Measurements from ENCODE around the gene IFITM5. TPM values are rescaled to one million over a fixed set of nuclear protein-coding genes. Genes with fewer than 3 reads are reported as not detected.
"Not testable (repeated sequence)": the region's sequence is repeated elsewhere in the genome, so short reads cannot be mapped to it uniquely, and the experiment has no call there.

Gene IFITM5
- total RNA-seq, 1 donor from 2014 or later: not detected

DNA sequence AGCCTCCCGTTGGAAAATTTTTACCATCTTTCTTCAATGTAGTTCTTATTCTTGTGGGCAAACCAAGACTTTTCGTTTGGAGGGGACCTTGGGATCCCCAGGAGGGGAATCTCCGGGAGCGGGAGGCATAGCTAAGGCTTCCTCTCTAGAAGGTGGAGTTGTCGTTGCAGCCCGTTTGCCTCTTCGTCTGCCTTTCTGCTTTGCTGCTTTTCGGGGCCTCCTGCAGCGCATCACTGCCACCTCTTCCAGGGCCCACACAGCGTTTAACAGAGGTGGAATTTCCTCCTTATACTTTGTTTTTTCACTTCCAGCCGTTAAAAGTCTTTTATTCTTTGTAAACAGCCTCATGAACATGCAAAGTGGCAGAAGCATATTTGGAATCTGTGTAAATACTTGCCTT lies 24.8 kb upstream of the IFITM5 start:
- Mint-ChIP-seq H3K36me3 (ENCODE audit: unreplicated experiment) (no peaks in the 10 kb centered on the region), H3K4me1 (ENCODE audit: low read depth, unreplicated experiment) (peaks cover 11% of the 10 kb centered on the region), H3K4me3 (ENCODE audit: unreplicated experiment) (no peak overlapping the region), H3K9me3 (ENCODE audit: unreplicated experiment) (no peaks in the 10 kb centered on the region), H3K27me3 (ENCODE audit: unreplicated experiment) (peaks cover 9% of the 10 kb centered on the region), H3K27ac (ENCODE audit: unreplicated experiment) (no peak overlapping the region)
- TF ChIP-seq, protein P1, sequence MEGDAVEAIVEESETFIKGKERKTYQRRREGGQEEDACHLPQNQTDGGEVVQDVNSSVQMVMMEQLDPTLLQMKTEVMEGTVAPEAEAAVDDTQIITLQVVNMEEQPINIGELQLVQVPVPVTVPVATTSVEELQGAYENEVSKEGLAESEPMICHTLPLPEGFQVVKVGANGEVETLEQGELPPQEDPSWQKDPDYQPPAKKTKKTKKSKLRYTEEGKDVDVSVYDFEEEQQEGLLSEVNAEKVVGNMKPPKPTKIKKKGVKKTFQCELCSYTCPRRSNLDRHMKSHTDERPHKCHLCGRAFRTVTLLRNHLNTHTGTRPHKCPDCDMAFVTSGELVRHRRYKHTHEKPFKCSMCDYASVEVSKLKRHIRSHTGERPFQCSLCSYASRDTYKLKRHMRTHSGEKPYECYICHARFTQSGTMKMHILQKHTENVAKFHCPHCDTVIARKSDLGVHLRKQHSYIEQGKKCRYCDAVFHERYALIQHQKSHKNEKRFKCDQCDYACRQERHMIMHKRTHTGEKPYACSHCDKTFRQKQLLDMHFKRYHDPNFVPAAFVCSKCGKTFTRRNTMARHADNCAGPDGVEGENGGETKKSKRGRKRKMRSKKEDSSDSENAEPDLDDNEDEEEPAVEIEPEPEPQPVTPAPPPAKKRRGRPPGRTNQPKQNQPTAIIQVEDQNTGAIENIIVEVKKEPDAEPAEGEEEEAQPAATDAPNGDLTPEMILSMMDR (IDR thresholded peaks at IDR 0.05; ENCODE audit: partially characterized antibody, unreplicated experiment): no peak
- DNase-seq: no peak

DNA sequence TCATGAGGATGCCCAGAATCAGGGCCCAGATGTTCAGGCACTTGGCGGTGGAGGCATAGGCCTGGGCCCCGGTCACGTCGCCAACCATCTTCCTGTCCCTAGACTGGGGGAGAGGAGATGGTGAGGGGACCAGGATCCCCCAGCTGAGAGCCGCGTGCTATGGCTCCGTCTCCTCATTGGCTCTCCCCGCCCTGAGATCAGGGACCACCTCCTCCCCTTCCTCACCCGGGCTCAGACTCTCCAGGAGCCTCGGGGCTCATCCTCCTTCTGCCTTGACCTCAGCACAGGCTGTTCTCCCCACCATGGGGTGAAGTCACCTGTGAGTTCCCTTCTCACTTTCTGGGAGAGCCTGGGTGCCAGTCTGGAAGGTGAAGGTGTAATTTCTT lies 20.6 kb upstream of the IFITM5 start:
- not testable (repeated sequence) for H3K27me3 Mint-ChIP-seq (ENCODE audit: unreplicated experiment); H3K27ac Mint-ChIP-seq (ENCODE audit: unreplicated experiment); H3K4me1 Mint-ChIP-seq (ENCODE audit: low read depth, unreplicated experiment); H3K9me3 Mint-ChIP-seq (ENCODE audit: unreplicated experiment); DNase-seq; H3K36me3 Mint-ChIP-seq (ENCODE audit: unreplicated experiment)
- H3K4me3 Mint-ChIP-seq (ENCODE audit: unreplicated experiment): peak overlapping the region; percentile 67

GRCh38 chr11:319121-319887 lies 20.0 kb upstream of the IFITM5 start:
- not testable (repeated sequence) for H3K27ac Mint-ChIP-seq (ENCODE audit: unreplicated experiment); H3K4me1 Mint-ChIP-seq (ENCODE audit: low read depth, unreplicated experiment); H3K36me3 Mint-ChIP-seq (ENCODE audit: unreplicated experiment); DNase-seq; H3K9me3 Mint-ChIP-seq (ENCODE audit: unreplicated experiment); H3K27me3 Mint-ChIP-seq (ENCODE audit: unreplicated experiment)
- peak overlapping the region; percentile 67 for H3K4me3 Mint-ChIP-seq (ENCODE audit: unreplicated experiment)

- H3K4me1 Mint-ChIP-seq (ENCODE audit: low read depth, unreplicated experiment); H3K4me3 Mint-ChIP-seq (ENCODE audit: unreplicated experiment); H3K27ac Mint-ChIP-seq (ENCODE audit: unreplicated experiment); H3K36me3 Mint-ChIP-seq (ENCODE audit: unreplicated experiment); H3K9me3 Mint-ChIP-seq (ENCODE audit: unreplicated experiment); DNase-seq: not testable (repeated sequence)
- peaks cover 14% of the 10 kb centered on the region for H3K27me3 Mint-ChIP-seq (ENCODE audit: unreplicated experiment)
- TF ChIP-seq, protein P1 (IDR thresholded peaks at IDR 0.05; ENCODE audit: partially characterized antibody, unreplicated experiment): peak; percentile 16
Measured at GRCh38 chr11:318405-319120, 19.2 kb upstream of the IFITM5 start.

DNA sequence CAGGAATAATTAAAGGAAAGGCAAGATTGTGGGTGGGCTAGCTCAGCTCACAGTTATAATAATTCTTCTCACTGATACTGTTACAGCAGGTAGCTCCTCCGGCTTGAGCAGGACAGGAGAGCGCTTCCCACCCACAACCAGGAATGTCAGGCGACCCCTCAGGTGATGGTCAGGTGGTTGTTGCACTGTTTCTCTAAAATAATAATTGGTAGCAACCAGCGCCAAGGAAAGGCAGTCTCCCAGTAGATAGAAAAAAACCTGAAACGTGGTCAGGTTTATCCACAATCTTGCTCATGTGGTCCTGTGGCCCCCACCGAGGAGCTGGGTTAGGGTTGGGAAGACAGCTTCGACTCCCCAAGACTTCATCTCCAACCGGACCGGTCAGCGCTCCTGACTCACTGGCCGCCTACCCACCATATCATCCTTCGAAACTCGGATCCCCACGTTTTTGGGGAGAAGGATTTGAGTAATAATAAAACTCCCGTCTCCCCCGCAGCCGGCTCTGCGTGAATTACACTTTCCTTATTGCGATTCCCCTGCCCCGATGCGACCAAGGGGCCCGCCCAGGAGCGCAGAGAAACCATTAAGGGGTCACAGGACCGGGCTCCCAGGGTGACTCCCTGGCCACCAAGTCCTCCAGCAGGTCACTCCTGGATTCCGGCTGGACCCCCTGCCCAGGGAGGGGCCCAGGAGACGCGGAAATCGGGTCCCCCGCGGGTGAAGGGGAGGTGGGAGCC lies 18.5 kb upstream of the IFITM5 start:
- H3K4me3 Mint-ChIP-seq (ENCODE audit: unreplicated experiment); DNase-seq; H3K9me3 Mint-ChIP-seq (ENCODE audit: unreplicated experiment); H3K4me1 Mint-ChIP-seq (ENCODE audit: low read depth, unreplicated experiment); H3K27ac Mint-ChIP-seq (ENCODE audit: unreplicated experiment); H3K36me3 Mint-ChIP-seq (ENCODE audit: unreplicated experiment): not testable (repeated sequence)
- H3K27me3 Mint-ChIP-seq (ENCODE audit: unreplicated experiment): peaks cover 15% of the 10 kb centered on the region

DNA sequence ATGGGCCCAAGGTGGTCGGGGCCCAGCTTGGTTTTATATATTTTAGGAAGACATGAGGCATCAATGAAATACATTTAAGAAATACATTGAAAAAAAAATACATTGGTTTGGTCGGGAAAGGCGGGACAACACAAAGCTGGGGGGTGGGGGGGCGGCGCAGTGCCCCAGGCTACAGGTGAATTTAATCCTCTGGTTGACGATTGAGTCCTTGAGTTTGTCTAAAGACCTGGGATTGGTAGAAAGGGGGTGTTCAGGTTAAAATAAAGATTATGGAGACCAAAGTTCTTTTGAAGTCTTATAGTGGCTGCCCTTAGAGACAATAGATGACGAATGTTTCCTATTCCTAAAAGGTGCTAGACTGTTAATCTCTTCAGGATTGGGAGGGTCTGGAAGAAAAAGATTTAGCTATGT lies 17.6 kb upstream of the IFITM5 start:
- TF ChIP-seq, protein P1 (IDR thresholded peaks at IDR 0.05; ENCODE audit: partially characterized antibody, unreplicated experiment): no peak
- Mint-ChIP-seq H3K4me1 (ENCODE audit: low read depth, unreplicated experiment) (peaks cover 5% of the 10 kb centered on the region), H3K27ac (ENCODE audit: unreplicated experiment) (no peak overlapping the region), H3K36me3 (ENCODE audit: unreplicated experiment) (no peaks in the 10 kb centered on the region), H3K9me3 (ENCODE audit: unreplicated experiment) (peaks cover under 1% of the 10 kb centered on the region), H3K27me3 (ENCODE audit: unreplicated experiment) (peaks cover 16% of the 10 kb centered on the region), H3K4me3 (ENCODE audit: unreplicated experiment) (peak overlapping the region; percentile 20)
- no peak for DNase-seq
